Uterus (tissue), 4 donors: ENCODE measurements around the gene HES2. TPM values are rescaled to one million over a fixed set of nuclear protein-coding genes. Genes with fewer than 3 reads are reported as not detected.
"Not testable (repeated sequence)": the region's sequence is repeated elsewhere in the genome, so short reads cannot be mapped to it uniquely, and the experiment has no call there.

ENCODE experiments used
- DNase-seq, 2 donors: peaks; one replicate each; pipeline ENCODE4 v3.0.0-alpha.2; 2019 to 2020
- H3K27ac ChIP-seq, 2 donors: fragments of 200-600 bp; sonication (generic); 1 replicate in 1 of 2; 2 replicates in 1 of 2; pipeline ENCODE4 v1.5.1; 2016 to 2018
- H3K27me3 ChIP-seq, 2 donors: fragments of 200-600 bp; sonication (generic); one replicate each; pipeline ENCODE4 v1.5.1; 2018 to 2019; ENCODE audit warnings: control low read depth in 1 of 2
- H3K36me3 ChIP-seq, 2 donors: fragments of 200-600 bp; sonication (generic); one replicate each; pipeline ENCODE4 v1.5.1; 2019; ENCODE audit warnings: control low read depth in 1 of 2
- H3K4me1 ChIP-seq, 2 donors: fragments of 200-600 bp; sonication (generic); one replicate each; pipeline ENCODE4 v1.5.1; 2018 to 2019; ENCODE audit warnings: control low read depth in 1 of 2
- H3K4me3 ChIP-seq, 2 donors: fragments of 200-600 bp; sonication (generic); 1 replicate in 1 of 2; 2 replicates in 1 of 2; pipeline ENCODE4 v1.5.1; 2018 to 2019; ENCODE audit warnings: mild to moderate bottlenecking in 1 of 2
- H3K9me3 ChIP-seq, 2 donors: fragments of 200-600 bp; sonication (generic); one replicate each; pipeline ENCODE4 v1.5.1; 2019; ENCODE audit warnings: control low read depth in 1 of 2
- CTCF ChIP-seq, 4 experiments: fragments of 200-600 bp in 2 of 4; fragments of 450-650 bp in 2 of 4; sonication (generic) in 2 of 4; IDR thresholded peaks; one replicate each; pipeline ENCODE4 v1.5.1; 2016 to 2019; ENCODE audit warnings: antibody characterized with exemption in 4 of 4, mild to moderate bottlenecking in 2 of 4, moderate library complexity in 1 of 4
- POLR2A ChIP-seq, 2 donors: fragments of 450-650 bp; IDR thresholded peaks; one replicate each; pipeline ENCODE4 v1.6.1; 2016; ENCODE audit warnings: antibody characterized with exemption in 2 of 2, mild to moderate bottlenecking in 1 of 2, moderate library complexity in 1 of 2
- intact Hi-C: fragments of 100-400 bp; cut with DNase I; formaldehyde crosslinking; loops from one replicate; pipeline ENCODE4 v1.15.1; 2023; ENCODE audit warnings: low total_unique reads
- total RNA-seq, 4 donors: library from RNA; depleted of rRNA in 3 of 4; stranded (reverse); fragments of >200 nt in 3 of 4; gene quantifications; one replicate each; pipeline versions ENCODE4 v1.1.0 to v1.2.4, GENCODE V29; 2014 to 2023
- donor health status: DM: yes; HTN: yes; CAD: no.

HES2 gene
- total RNA-seq, 4 donors from 2014 or later: 0.21 TPM; not detected in 3

DNA sequence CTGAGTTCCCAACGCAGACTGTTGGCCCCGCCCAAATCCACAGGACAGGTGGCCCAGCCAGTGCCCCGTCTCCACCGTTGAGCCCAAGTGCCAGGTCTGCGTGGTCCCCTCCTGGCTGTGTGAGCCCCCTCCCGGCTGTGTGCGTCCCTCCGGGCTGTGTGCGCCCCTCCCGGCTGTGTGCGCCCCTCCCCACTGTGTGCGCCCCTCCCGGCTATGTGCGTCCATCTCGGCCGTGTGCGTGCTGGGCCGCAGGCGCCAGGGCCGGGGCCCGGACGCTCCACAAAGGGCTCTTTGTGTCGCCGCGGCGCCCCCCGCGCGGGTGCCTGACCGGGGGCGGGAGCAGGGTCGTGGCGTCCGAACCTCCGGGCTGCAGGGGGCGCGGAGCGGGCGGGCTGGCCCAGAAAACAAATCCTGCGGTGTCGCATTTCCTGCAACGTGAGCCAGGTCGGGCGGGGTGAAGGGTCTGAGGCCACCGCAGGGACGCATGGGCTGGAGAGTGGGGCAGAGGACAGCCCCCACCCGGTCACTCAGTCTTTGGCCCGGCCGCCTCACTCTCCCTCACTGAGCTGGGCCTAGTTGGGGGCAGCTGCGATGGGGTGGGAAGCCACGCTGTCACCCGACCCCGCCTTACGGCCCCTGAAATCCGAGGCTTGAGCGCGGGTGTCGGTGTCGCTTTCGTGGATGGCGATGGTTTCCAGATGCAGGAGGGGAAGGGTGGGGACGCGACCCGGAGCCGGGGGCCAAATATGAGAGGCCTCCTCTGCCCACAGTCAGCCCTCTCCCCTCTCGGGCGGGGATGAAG is 27.5 kb upstream of the HES2 start:
- peaks cover 0 to 18% of the 10 kb centered on the region in 2 donors for H3K27me3 ChIP-seq
- no peak for TF ChIP-seq POLR2A (IDR thresholded peaks at IDR 0.05)
- TF ChIP-seq CTCF (IDR thresholded peaks at IDR 0.05): no peak

DNA sequence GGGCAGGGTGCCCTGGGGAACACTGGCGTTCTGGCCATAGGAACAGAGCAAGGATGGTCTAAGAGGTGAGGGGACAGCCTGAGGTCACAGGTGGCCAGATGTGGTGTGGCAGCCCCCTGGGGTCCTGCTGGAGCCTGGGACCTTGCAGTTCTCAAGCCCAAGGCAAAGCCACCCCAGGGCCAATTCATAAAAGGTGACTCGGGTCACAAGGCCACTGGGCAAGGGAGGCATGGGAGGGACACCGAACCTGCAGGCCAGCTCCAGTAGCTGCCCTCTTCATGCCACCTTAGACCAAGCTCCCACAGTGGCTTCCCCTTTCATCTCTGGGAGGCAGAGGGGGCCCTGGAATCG is 26.9 kb upstream of the HES2 start:
- DNase-seq: no peak
- H3K27ac ChIP-seq: no peak overlapping the region
- H3K36me3 ChIP-seq: no peaks in the 10 kb centered on the region
- peaks cover 0 to 13% of the 10 kb centered on the region in 2 donors for H3K4me1 ChIP-seq
- H3K9me3 ChIP-seq: no peaks in the 10 kb centered on the region
- no peak for TF ChIP-seq POLR2A (IDR thresholded peaks at IDR 0.05)
- no peak for TF ChIP-seq CTCF (IDR thresholded peaks at IDR 0.05)
- intact Hi-C loops: no loop called here
- no peak overlapping the region for H3K4me3 ChIP-seq
- peaks cover 0 to 12% of the 10 kb centered on the region in 2 donors for H3K27me3 ChIP-seq

More for the DNA sequence above, 27.5 kb upstream of the HES2 start:
- intact Hi-C loops: no loop called here
- peaks cover 0 to 13% of the 10 kb centered on the region in 2 donors for H3K4me1 ChIP-seq
- H3K4me3 ChIP-seq: no peak overlapping the region
- H3K27ac ChIP-seq: no peak overlapping the region
- H3K9me3 ChIP-seq: no peaks in the 10 kb centered on the region
- H3K36me3 ChIP-seq: no peaks in the 10 kb centered on the region
- DNase-seq: no peak

GRCh38 chr1:6445929-6446328 is 26.2 kb upstream of the HES2 start:
- DNase-seq, intact Hi-C loops, H3K4me3 ChIP-seq, H3K27ac ChIP-seq, H3K36me3 ChIP-seq, H3K9me3 ChIP-seq: not testable (repeated sequence)
- Histone ChIP-seq H3K27me3 (peaks cover 0 to 17% of the 10 kb centered on the region in 2 donors), H3K4me1 (peaks cover 0 to 13% of the 10 kb centered on the region in 2 donors)

DNA sequence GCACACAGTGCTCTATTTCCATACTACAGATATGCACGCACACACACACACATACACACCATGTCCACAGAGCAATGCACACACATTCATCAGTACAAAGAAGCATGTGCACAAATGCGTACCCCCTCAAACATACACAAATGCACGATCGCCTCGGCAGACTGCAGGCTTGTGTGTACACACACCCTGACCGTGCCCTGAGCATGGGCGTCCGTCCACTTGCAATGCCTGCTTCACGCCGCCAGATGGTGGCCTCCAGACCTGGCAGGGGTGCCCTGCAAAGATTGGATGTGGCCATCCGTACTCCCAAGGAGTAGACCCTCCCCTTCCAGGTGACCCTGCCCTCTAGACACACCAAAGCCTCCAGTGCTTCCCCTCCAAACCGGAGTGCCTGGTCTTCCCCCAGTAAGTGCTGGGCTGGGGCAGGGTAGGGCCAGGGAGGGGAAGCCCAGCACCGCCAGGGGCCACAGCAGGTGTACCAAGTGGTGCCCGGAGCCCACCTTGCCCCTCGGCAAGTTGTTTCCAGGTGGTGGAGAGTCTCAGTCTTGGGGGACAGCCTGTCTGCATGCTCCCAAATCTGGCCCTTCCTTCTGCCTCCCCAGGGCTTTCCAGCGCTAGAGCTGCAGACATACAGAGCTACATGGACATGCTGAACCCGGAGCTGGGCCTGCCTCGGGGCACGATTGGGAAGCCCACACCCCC is 25.5 kb upstream of the HES2 start:
- H3K36me3 ChIP-seq: no peaks in the 10 kb centered on the region
- intact Hi-C loops: no loop called here
- no peak overlapping the region for H3K27ac ChIP-seq
- peaks cover 0 to 13% of the 10 kb centered on the region in 2 donors for H3K27me3 ChIP-seq
- no peak overlapping the region for H3K4me3 ChIP-seq
- H3K4me1 ChIP-seq: peaks cover 0 to 13% of the 10 kb centered on the region in 2 donors
- DNase-seq: no peak
- no peak for TF ChIP-seq POLR2A (IDR thresholded peaks at IDR 0.05)
- TF ChIP-seq CTCF (IDR thresholded peaks at IDR 0.05): no peak
- H3K9me3 ChIP-seq: no peaks in the 10 kb centered on the region

DNA sequence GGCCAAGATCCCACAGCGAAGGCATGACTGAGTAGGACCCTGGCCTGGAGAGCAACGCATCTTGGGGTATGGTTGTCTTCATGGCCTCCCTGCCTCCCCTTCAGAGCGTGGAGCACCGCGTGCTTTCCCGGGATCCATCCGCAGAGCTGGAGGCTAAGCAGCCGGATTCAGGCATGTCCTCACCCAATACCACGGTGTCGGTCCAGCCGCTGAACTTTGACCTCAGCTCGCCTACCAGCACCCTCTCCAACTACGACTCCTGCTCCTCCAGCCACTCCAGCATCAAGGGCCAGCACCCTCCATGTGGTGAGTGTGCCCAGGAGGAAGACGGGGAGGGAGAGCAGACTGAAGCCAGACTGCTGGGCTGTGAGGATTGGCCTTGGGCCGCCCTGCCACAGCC is 24.7 kb upstream of the HES2 start:
- Histone ChIP-seq H3K4me1 (peaks cover 0 to 13% of the 10 kb centered on the region in 2 donors), H3K9me3 (no peaks in the 10 kb centered on the region), H3K27ac (no peak overlapping the region), H3K36me3 (no peaks in the 10 kb centered on the region), H3K4me3 (no peak overlapping the region), H3K27me3 (peaks cover 0 to 20% of the 10 kb centered on the region in 2 donors)
- intact Hi-C loops: no loop called here
- TF ChIP-seq POLR2A (IDR thresholded peaks at IDR 0.05): no peak
- no peak for TF ChIP-seq CTCF (IDR thresholded peaks at IDR 0.05)
- DNase-seq: no peak
